ENCODE data around the gene SYPL1. TPM values are rescaled to one million over a fixed set of nuclear protein-coding genes. Genes with fewer than 3 reads are reported as not detected.

SYPL1 gene
- total and polyA plus RNA-seq, 9 of the 15 experiments (the other 6 are each of a cell fraction or from before 2014, with no cell fraction given), result 23.8 to 214 (median 70.2) TPM

GRCh38 chr7:106056513-106057203, 55.5 kb downstream of the SYPL1 start (continued):
- TF ChIP-seq, protein P1, sequence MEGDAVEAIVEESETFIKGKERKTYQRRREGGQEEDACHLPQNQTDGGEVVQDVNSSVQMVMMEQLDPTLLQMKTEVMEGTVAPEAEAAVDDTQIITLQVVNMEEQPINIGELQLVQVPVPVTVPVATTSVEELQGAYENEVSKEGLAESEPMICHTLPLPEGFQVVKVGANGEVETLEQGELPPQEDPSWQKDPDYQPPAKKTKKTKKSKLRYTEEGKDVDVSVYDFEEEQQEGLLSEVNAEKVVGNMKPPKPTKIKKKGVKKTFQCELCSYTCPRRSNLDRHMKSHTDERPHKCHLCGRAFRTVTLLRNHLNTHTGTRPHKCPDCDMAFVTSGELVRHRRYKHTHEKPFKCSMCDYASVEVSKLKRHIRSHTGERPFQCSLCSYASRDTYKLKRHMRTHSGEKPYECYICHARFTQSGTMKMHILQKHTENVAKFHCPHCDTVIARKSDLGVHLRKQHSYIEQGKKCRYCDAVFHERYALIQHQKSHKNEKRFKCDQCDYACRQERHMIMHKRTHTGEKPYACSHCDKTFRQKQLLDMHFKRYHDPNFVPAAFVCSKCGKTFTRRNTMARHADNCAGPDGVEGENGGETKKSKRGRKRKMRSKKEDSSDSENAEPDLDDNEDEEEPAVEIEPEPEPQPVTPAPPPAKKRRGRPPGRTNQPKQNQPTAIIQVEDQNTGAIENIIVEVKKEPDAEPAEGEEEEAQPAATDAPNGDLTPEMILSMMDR (IDR thresholded peaks at IDR 0.05 in 2 of 3, conservative IDR thresholded peaks at IDR 0.05 in 1 of 3; ENCODE audit: insufficient read depth in 2 of 3, low read depth in 1 of 3, low read length in 3 of 3), result peak; percentile 93 to 97 (median 97)
- TF ChIP-seq ZNF668 (CRISPR knock-in tag; IDR thresholded peaks at IDR 0.05) (no peak), NRF1 (conservative IDR thresholded peaks at IDR 0.05 in 1 of 2, IDR thresholded peaks at IDR 0.05 in 1 of 2) (peak; percentile 28 to 45; a peak in 1 of 4 replicates), ETV5 (CRISPR knock-in tag; IDR thresholded peaks at IDR 0.05; ENCODE audit: low read depth) (no peak; the same call in 1 of the 2 replicates), USF1 (CRISPR knock-in tag; IDR thresholded peaks at IDR 0.05) (0 out of 2 replicates have a peak, but pooled peaks have one; percentile 8), HDGF (IDR thresholded peaks at IDR 0.05) (peak; percentile 53; the same call in 1 of the 2 replicates), STAG1 (CRISPR knock-in tag; IDR thresholded peaks at IDR 0.05; ENCODE audit: borderline replicate concordance) (peak; percentile 92), TEAD1 (CRISPR knock-in tag; IDR thresholded peaks at IDR 0.05) (no peak), NFE2 (IDR thresholded peaks at IDR 0.05; ENCODE audit: low read depth) (no peak), ATF1 (CRISPR knock-in tag; IDR thresholded peaks at IDR 0.05) (no peak), ATF1 (tag; IDR thresholded peaks at IDR 0.05) (0 out of 2 replicates have a peak, but pooled peaks have one; percentile 43), RCOR1 (IDR thresholded peaks at IDR 0.05; ENCODE audit: borderline replicate concordance in 1 of 2, low read depth in 2 of 2, low read length in 2 of 2) (peak in 1 of 2 experiments; percentile 74; a peak in 2 of 4 replicates), ZBTB33 (CRISPR knock-in tag; IDR thresholded peaks at IDR 0.05) (no peak), ZC3H11A (IDR thresholded peaks at IDR 0.05; ENCODE audit: low read depth, low read length) (no peak)
- TF ChIP-seq, protein P2, sequence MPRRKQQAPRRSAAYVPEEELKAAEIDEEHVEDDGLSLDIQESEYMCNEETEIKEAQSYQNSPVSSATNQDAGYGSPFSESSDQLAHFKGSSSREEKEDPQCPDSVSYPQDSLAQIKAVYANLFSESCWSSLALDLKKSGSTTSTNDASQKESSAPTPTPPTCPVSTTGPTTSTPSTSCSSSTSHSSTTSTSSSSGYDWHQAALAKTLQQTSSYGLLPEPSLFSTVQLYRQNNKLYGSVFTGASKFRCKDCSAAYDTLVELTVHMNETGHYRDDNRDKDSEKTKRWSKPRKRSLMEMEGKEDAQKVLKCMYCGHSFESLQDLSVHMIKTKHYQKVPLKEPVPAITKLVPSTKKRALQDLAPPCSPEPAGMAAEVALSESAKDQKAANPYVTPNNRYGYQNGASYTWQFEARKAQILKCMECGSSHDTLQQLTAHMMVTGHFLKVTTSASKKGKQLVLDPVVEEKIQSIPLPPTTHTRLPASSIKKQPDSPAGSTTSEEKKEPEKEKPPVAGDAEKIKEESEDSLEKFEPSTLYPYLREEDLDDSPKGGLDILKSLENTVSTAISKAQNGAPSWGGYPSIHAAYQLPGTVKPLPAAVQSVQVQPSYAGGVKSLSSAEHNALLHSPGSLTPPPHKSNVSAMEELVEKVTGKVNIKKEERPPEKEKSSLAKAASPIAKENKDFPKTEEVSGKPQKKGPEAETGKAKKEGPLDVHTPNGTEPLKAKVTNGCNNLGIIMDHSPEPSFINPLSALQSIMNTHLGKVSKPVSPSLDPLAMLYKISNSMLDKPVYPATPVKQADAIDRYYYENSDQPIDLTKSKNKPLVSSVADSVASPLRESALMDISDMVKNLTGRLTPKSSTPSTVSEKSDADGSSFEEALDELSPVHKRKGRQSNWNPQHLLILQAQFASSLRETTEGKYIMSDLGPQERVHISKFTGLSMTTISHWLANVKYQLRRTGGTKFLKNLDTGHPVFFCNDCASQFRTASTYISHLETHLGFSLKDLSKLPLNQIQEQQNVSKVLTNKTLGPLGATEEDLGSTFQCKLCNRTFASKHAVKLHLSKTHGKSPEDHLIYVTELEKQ (CRISPR knock-in tag; IDR thresholded peaks at IDR 0.05), result no peak
- TF ChIP-seq, protein P3, sequence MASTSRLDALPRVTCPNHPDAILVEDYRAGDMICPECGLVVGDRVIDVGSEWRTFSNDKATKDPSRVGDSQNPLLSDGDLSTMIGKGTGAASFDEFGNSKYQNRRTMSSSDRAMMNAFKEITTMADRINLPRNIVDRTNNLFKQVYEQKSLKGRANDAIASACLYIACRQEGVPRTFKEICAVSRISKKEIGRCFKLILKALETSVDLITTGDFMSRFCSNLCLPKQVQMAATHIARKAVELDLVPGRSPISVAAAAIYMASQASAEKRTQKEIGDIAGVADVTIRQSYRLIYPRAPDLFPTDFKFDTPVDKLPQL (IDR thresholded peaks at IDR 0.05; ENCODE audit: extremely low read depth, insufficient read length), result no peak
- TF ChIP-seq, protein P4, sequence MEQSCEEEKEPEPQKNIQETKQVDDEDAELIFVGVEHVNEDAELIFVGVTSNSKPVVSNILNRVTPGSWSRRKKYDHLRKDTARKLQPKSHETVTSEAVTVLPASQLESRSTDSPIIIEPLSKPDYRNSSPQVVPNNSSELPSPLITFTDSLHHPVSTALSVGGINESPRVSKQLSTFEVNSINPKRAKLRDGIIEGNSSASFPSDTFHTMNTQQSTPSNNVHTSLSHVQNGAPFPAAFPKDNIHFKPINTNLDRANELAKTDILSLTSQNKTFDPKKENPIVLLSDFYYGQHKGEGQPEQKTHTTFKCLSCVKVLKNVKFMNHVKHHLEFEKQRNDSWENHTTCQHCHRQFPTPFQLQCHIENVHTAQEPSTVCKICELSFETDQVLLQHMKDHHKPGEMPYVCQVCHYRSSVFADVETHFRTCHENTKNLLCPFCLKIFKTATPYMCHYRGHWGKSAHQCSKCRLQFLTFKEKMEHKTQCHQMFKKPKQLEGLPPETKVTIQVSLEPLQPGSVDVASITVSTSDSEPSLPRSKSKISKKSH (CRISPR knock-in tag; IDR thresholded peaks at IDR 0.05), result no peak

Data from K562 (cell line).